Measurements from ENCODE around the gene FXYD3. TPM values are rescaled to one million over a fixed set of nuclear protein-coding genes. Genes with fewer than 3 reads are reported as not detected.
A peak's percentile ranks its signal among the peaks of the same experiment; 100 is the strongest.

The FXYD3 gene
- polyA plus RNA-seq, 1 of the 3 experiments (the other 2 are of a cell fraction), result not detected

DNA sequence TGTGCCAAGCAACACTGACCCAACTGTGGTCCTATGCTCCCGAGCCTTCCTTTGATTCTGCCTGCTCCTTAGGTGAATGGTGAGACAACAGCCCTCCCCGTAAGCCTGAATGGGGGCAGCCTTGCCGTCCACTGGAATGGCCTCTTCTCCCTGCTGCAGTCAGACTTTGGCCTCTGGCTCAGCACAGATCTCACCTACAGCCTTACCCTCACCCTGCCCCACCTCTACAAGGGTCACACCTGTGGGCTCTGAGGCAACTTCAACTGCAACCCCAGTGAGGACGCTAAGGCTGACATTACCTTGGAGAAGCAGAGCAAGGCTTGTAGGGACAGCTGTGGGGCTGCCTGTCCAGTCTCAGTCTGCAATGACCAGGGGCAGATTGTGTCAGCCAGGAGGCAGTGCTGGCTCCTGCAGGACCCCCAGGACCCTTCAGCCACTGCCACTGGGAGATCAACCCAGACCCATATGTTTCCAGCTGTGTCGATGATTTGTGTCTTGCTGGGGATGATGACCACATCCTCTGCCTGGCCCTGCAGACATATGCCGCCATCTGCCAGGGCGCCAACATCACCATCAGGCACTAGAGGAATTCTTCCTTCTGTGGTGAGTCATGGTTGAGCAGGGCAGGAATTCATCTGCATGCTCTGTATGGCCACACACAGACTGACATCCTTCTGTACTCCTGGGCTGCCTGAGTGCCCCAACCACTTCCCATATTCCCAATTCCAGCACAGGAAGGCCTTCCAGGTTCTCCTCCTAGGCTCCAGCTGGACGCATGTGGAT lies 27.3 kb upstream of the FXYD3 start (continued):
- TF ChIP-seq, protein P1, sequence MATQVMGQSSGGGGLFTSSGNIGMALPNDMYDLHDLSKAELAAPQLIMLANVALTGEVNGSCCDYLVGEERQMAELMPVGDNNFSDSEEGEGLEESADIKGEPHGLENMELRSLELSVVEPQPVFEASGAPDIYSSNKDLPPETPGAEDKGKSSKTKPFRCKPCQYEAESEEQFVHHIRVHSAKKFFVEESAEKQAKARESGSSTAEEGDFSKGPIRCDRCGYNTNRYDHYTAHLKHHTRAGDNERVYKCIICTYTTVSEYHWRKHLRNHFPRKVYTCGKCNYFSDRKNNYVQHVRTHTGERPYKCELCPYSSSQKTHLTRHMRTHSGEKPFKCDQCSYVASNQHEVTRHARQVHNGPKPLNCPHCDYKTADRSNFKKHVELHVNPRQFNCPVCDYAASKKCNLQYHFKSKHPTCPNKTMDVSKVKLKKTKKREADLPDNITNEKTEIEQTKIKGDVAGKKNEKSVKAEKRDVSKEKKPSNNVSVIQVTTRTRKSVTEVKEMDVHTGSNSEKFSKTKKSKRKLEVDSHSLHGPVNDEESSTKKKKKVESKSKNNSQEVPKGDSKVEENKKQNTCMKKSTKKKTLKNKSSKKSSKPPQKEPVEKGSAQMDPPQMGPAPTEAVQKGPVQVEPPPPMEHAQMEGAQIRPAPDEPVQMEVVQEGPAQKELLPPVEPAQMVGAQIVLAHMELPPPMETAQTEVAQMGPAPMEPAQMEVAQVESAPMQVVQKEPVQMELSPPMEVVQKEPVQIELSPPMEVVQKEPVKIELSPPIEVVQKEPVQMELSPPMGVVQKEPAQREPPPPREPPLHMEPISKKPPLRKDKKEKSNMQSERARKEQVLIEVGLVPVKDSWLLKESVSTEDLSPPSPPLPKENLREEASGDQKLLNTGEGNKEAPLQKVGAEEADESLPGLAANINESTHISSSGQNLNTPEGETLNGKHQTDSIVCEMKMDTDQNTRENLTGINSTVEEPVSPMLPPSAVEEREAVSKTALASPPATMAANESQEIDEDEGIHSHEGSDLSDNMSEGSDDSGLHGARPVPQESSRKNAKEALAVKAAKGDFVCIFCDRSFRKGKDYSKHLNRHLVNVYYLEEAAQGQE (IDR thresholded peaks at IDR 0.05; ENCODE audit: low read depth, low read length), result no peak
- TF ChIP-seq POLR2AphosphoS5 (IDR thresholded peaks at IDR 0.05; ENCODE audit: low read depth, low read length) (no peak), JUND (IDR thresholded peaks at IDR 0.05) (peak; percentile 54; the same call in 1 of the 2 replicates), NRF1 (IDR thresholded peaks at IDR 0.05; ENCODE audit: low read depth, low read length) (no peak), EZH2phosphoT487 (IDR thresholded peaks at IDR 0.05; ENCODE audit: borderline replicate concordance, low read depth) (no peak), SMC3 (IDR thresholded peaks at IDR 0.05; ENCODE audit: low read depth, low read length) (no peak), EP300 (IDR thresholded peaks at IDR 0.05; ENCODE audit: borderline replicate concordance in 1 of 2, low read depth in 1 of 2, low read length in 1 of 2) (no peak), TAF1 (IDR thresholded peaks at IDR 0.05; ENCODE audit: borderline replicate concordance, low read depth, low read length) (no peak)
- TF ChIP-seq, protein P2, sequence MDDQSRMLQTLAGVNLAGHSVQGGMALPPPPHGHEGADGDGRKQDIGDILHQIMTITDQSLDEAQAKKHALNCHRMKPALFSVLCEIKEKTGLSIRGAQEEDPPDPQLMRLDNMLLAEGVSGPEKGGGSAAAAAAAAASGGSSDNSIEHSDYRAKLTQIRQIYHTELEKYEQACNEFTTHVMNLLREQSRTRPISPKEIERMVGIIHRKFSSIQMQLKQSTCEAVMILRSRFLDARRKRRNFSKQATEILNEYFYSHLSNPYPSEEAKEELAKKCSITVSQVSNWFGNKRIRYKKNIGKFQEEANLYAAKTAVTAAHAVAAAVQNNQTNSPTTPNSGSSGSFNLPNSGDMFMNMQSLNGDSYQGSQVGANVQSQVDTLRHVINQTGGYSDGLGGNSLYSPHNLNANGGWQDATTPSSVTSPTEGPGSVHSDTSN (IDR thresholded peaks at IDR 0.05), result peak; percentile 70

DNA sequence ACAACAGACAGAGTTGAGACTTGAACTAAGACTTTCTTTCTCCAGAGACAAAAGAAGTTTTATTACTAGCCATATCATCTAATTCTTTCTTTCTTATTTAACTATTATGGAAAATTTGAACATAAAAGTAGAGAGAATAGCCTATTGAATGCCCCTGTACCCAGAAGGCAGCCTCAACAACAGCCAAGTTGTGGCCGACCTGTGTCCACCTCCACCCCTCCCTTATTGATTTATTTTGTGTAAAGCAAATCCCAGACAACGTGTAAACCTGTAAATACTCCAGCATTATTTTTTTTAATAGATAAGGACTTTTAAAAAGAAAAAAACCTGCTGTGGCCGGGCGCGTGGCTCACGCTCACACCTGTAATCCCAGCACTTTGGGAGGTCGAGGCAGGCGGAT lies 26.1 kb upstream of the FXYD3 start:
- no peak overlapping the region for H3K4me2 ChIP-seq
- H3K27ac ChIP-seq (ENCODE audit: low read depth in 2 of 2, low read length in 1 of 2), result no peak overlapping the region
- no peaks in the 10 kb centered on the region for H3K79me2 ChIP-seq (ENCODE audit: insufficient read depth)
- no peaks in the 10 kb centered on the region for H3K36me3 ChIP-seq (replicated peaks in 1 of 2; ENCODE audit: control insufficient read depth in 1 of 2, insufficient read depth in 2 of 2, low read length in 1 of 2)
- H3K4me3 ChIP-seq (ENCODE audit: low read depth in 2 of 2, low read length in 1 of 2), result no peak overlapping the region
- WGBS (ENCODE audit: low lambda C conversion rate), result 79% methylated on average over 8 of the region's 8 CpGs
- TF ChIP-seq YY1 (IDR thresholded peaks at IDR 0.05; ENCODE audit: low read depth) (no peak), FOSL2 (IDR thresholded peaks at IDR 0.05; ENCODE audit: borderline replicate concordance, low read depth) (no peak), NFIC (IDR thresholded peaks at IDR 0.05; ENCODE audit: borderline replicate concordance) (no peak)
- TF ChIP-seq, protein P1 (IDR thresholded peaks at IDR 0.05; ENCODE audit: low read depth, low read length), result no peak
- TF ChIP-seq, protein P3, sequence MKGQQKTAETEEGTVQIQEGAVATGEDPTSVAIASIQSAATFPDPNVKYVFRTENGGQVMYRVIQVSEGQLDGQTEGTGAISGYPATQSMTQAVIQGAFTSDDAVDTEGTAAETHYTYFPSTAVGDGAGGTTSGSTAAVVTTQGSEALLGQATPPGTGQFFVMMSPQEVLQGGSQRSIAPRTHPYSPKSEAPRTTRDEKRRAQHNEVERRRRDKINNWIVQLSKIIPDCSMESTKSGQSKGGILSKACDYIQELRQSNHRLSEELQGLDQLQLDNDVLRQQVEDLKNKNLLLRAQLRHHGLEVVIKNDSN (IDR thresholded peaks at IDR 0.05; ENCODE audit: borderline replicate concordance, low read depth), result no peak
- H3F3A ChIP-seq (replicated peaks; ENCODE audit: insufficient read depth), result no peaks in the 10 kb centered on the region
- ChIA-PET POLR2A (no interaction called here), CTCF (interaction anchor here (0.7 to 5.0 kb wide), 13 partner anchors 8 to 68 kb away, joined by 3 to 49 read pairs (median 5); partner anchors contain the start of genes FXYD3 and LGI4)
- no peak overlapping the region for H2AFZ ChIP-seq (ENCODE audit: low read depth)
- no peaks in the 10 kb centered on the region for H3K9me2 ChIP-seq
- H3K27me3 ChIP-seq (ENCODE audit: insufficient read depth), result no peaks in the 10 kb centered on the region
- no peaks in the 10 kb centered on the region for H4K20me1 ChIP-seq (ENCODE audit: insufficient read depth)
- DNase-seq, result no peak
- no peaks in the 10 kb centered on the region for H3K9me3 ChIP-seq
- no peak overlapping the region for H3K9ac ChIP-seq
- peaks cover 10 to 15% of the 10 kb centered on the region in 2 experiments; a peak in 2 of 4 replicates for H3K4me1 ChIP-seq (ENCODE audit: control insufficient read depth in 1 of 2, insufficient read depth in 2 of 2, low read depth in 1 of 2, low read length in 1 of 2)

Data from SK-N-SH (cell line).